RKO (cell line): Measurements from ENCODE around the gene PIGH.
"Not testable (repeated sequence)": the region's sequence is repeated elsewhere in the genome, so short reads cannot be mapped to it uniquely, and the experiment has no call there.

Experiments used
- DNase-seq: peaks from one replicate; pipeline ENCODE4 v3.0.0-alpha.2; 2016; ENCODE audit warnings: low spot score

PIGH gene

GRCh38 chr14:67551123-67551522, 48.9 kb downstream of the PIGH start:
- no peak for DNase-seq

- no peak for DNase-seq
These were observed 50.3 kb downstream of the PIGH start for GRCh38 chr14:67549734-67550133.

- DNase-seq = no peak
These were observed 52.8 kb downstream of the PIGH start for GRCh38 chr14:67547224-67547780.

- DNase-seq = no peak
These were observed 55.5 kb downstream of the PIGH start for GRCh38 chr14:67544590-67544989.

DNA sequence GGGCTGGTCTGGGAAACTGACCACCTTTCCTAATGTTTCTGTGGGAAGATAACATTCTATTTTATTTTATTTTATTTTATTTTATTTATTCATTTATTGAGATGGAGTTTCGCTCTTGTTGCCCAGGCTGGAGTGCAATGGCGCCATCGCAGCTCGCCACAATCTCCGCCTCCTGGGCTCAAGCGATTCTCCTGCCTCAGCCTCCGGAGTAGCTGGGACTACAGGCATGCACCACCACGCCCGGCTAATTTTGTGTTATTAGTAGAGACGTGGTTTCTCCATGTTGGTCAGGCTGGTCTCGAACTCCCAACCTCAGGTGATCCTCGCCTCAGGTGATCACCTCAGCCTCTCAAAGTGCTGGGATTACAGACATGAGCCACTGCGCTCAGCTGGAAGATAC, 57.4 kb downstream of the PIGH start:
- DNase-seq = not testable (repeated sequence)

- DNase-seq = no peak
These were observed 58.4 kb downstream of the PIGH start for GRCh38 chr14:67541448-67542387.
